Measurements from ENCODE around the gene SKOR1. TPM values are rescaled to one million over a fixed set of nuclear protein-coding genes. Genes with fewer than 3 reads are reported as not detected.

Gene SKOR1
- total and polyA plus RNA-seq, 2 of the 13 experiments (the other 11 are each of a cell fraction or from before 2014, with no cell fraction given) = 0.09 to 0.11 TPM

DNA sequence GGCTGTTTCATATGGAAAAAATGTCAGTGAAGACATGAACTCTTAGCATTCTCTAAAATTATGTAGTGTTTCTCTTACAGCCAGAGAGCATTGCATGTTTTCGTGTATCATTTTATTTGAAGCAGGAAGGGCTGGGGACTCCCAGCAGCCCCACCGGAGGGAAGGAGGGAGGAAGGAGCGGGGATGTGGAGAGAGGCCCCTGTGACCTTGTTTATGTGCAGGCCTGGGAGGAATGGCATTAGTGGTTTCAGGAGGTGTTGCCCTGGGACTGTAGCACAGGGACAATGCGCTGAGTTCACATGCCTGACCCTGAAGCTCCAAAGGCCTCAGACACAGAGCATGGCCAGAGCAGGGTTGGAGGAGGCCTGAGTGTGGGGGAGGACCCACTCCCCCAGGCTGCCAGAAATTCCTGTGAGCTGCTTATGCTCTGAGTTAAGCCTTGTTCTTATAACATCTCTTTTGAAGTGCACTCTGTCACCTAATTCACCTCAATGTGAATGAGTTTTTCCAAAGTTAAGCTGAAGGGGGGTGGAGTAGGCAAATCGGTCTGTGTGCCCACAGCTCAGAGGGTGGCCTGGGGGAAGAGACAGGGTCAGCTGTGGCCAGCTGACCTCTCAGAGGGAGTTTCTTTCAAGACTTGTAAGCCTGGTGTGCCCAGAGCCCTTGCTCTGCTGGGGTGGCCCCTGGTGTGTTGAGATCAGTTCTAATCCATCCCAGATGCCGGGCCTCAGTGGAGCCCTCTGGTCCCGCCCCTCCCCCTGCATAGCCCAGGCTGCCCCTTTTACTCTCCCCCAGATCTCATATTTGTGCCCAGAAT lies 18.5 kb downstream of the SKOR1 start (continued):
- TF ChIP-seq, protein P1, sequence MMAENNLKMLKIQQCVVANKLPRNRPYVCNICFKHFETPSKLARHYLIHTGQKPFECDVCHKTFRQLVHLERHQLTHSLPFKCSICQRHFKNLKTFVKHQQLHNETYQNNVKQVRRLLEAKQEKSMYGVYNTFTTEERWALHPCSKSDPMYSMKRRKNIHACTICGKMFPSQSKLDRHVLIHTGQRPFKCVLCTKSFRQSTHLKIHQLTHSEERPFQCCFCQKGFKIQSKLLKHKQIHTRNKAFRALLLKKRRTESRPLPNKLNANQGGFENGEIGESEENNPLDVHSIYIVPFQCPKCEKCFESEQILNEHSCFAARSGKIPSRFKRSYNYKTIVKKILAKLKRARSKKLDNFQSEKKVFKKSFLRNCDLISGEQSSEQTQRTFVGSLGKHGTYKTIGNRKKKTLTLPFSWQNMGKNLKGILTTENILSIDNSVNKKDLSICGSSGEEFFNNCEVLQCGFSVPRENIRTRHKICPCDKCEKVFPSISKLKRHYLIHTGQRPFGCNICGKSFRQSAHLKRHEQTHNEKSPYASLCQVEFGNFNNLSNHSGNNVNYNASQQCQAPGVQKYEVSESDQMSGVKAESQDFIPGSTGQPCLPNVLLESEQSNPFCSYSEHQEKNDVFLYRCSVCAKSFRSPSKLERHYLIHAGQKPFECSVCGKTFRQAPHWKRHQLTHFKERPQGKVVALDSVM (CRISPR knock-in tag; IDR thresholded peaks at IDR 0.05) = 0 out of 2 replicates have a peak, but pooled peaks have one; percentile 17
- TF ChIP-seq, protein P2, sequence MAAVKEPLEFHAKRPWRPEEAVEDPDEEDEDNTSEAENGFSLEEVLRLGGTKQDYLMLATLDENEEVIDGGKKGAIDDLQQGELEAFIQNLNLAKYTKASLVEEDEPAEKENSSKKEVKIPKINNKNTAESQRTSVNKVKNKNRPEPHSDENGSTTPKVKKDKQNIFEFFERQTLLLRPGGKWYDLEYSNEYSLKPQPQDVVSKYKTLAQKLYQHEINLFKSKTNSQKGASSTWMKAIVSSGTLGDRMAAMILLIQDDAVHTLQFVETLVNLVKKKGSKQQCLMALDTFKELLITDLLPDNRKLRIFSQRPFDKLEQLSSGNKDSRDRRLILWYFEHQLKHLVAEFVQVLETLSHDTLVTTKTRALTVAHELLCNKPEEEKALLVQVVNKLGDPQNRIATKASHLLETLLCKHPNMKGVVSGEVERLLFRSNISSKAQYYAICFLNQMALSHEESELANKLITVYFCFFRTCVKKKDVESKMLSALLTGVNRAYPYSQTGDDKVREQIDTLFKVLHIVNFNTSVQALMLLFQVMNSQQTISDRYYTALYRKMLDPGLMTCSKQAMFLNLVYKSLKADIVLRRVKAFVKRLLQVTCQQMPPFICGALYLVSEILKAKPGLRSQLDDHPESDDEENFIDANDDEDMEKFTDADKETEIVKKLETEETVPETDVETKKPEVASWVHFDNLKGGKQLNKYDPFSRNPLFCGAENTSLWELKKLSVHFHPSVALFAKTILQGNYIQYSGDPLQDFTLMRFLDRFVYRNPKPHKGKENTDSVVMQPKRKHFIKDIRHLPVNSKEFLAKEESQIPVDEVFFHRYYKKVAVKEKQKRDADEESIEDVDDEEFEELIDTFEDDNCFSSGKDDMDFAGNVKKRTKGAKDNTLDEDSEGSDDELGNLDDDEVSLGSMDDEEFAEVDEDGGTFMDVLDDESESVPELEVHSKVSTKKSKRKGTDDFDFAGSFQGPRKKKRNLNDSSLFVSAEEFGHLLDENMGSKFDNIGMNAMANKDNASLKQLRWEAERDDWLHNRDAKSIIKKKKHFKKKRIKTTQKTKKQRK (IDR thresholded peaks at IDR 0.05; ENCODE audit: low read length) = no peak
- TF ChIP-seq ELF1 (CRISPR knock-in tag; IDR thresholded peaks at IDR 0.05) (no peak), HCFC1 (IDR thresholded peaks at IDR 0.05; ENCODE audit: low read depth, low read length) (no peak), SALL1 (CRISPR knock-in tag; IDR thresholded peaks at IDR 0.05) (peak; percentile 88), ATRX (CRISPR knock-in tag; IDR thresholded peaks at IDR 0.05; ENCODE audit: borderline replicate concordance) (no peak), ZFP82 (CRISPR knock-in tag; IDR thresholded peaks at IDR 0.05; ENCODE audit: borderline replicate concordance) (no peak), HDAC2 (CRISPR knock-in tag; IDR thresholded peaks at IDR 0.05) (peak; percentile 77; the same call in 1 of the 2 replicates), JUND (CRISPR knock-in tag; IDR thresholded peaks at IDR 0.05) (no peak)
- TF ChIP-seq, protein P3, sequence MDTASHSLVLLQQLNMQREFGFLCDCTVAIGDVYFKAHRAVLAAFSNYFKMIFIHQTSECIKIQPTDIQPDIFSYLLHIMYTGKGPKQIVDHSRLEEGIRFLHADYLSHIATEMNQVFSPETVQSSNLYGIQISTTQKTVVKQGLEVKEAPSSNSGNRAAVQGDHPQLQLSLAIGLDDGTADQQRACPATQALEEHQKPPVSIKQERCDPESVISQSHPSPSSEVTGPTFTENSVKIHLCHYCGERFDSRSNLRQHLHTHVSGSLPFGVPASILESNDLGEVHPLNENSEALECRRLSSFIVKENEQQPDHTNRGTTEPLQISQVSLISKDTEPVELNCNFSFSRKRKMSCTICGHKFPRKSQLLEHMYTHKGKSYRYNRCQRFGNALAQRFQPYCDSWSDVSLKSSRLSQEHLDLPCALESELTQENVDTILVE (CRISPR knock-in tag; IDR thresholded peaks at IDR 0.05) = no peak; the same call in 1 of the 2 replicates
- TF ChIP-seq, protein P4, sequence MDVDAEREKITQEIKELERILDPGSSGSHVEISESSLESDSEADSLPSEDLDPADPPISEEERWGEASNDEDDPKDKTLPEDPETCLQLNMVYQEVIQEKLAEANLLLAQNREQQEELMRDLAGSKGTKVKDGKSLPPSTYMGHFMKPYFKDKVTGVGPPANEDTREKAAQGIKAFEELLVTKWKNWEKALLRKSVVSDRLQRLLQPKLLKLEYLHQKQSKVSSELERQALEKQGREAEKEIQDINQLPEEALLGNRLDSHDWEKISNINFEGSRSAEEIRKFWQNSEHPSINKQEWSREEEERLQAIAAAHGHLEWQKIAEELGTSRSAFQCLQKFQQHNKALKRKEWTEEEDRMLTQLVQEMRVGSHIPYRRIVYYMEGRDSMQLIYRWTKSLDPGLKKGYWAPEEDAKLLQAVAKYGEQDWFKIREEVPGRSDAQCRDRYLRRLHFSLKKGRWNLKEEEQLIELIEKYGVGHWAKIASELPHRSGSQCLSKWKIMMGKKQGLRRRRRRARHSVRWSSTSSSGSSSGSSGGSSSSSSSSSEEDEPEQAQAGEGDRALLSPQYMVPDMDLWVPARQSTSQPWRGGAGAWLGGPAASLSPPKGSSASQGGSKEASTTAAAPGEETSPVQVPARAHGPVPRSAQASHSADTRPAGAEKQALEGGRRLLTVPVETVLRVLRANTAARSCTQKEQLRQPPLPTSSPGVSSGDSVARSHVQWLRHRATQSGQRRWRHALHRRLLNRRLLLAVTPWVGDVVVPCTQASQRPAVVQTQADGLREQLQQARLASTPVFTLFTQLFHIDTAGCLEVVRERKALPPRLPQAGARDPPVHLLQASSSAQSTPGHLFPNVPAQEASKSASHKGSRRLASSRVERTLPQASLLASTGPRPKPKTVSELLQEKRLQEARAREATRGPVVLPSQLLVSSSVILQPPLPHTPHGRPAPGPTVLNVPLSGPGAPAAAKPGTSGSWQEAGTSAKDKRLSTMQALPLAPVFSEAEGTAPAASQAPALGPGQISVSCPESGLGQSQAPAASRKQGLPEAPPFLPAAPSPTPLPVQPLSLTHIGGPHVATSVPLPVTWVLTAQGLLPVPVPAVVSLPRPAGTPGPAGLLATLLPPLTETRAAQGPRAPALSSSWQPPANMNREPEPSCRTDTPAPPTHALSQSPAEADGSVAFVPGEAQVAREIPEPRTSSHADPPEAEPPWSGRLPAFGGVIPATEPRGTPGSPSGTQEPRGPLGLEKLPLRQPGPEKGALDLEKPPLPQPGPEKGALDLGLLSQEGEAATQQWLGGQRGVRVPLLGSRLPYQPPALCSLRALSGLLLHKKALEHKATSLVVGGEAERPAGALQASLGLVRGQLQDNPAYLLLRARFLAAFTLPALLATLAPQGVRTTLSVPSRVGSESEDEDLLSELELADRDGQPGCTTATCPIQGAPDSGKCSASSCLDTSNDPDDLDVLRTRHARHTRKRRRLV (CRISPR knock-in tag; IDR thresholded peaks at IDR 0.05) = peak; percentile 51; the same call in 1 of the 2 replicates
- TF ChIP-seq, protein P5, sequence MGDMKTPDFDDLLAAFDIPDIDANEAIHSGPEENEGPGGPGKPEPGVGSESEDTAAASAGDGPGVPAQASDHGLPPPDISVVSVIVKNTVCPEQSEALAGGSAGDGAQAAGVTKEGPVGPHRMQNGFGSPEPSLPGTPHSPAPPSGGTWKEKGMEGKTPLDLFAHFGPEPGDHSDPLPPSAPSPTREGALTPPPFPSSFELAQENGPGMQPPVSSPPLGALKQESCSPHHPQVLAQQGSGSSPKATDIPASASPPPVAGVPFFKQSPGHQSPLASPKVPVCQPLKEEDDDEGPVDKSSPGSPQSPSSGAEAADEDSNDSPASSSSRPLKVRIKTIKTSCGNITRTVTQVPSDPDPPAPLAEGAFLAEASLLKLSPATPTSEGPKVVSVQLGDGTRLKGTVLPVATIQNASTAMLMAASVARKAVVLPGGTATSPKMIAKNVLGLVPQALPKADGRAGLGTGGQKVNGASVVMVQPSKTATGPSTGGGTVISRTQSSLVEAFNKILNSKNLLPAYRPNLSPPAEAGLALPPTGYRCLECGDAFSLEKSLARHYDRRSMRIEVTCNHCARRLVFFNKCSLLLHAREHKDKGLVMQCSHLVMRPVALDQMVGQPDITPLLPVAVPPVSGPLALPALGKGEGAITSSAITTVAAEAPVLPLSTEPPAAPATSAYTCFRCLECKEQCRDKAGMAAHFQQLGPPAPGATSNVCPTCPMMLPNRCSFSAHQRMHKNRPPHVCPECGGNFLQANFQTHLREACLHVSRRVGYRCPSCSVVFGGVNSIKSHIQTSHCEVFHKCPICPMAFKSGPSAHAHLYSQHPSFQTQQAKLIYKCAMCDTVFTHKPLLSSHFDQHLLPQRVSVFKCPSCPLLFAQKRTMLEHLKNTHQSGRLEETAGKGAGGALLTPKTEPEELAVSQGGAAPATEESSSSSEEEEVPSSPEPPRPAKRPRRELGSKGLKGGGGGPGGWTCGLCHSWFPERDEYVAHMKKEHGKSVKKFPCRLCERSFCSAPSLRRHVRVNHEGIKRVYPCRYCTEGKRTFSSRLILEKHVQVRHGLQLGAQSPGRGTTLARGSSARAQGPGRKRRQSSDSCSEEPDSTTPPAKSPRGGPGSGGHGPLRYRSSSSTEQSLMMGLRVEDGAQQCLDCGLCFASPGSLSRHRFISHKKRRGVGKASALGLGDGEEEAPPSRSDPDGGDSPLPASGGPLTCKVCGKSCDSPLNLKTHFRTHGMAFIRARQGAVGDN (CRISPR knock-in tag; IDR thresholded peaks at IDR 0.05) = peak; percentile 85

All from HepG2 (cell line).